ELR (cell line): ENCODE data around the gene SH3GL2.

Source experiments
- DNase-seq: peaks from one replicate; pipeline ENCODE4 v3.0.0-alpha.2; 2015; ENCODE audit warnings: low read depth

SH3GL2 gene

DNA sequence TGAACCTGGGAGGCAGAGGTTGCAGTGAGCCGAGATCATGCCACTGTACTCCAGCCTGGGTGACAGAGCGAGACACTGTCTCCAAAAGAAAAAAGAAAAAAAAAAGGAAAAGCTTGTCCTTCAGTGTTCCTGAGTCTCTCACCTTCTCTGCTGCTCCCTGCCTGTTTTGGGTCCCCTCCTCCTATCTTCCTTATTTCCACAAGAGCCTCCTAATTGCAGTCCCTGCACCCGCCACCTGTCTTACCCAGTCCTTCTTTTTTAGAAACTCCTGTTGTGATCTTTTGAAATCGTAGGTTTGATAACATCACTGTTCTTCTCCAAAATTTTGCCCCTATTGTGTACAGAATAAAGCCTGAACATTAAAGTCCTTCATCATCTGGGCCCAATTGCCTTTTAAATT is 234.9 kb downstream of the SH3GL2 start:
- DNase-seq: no peak

GRCh38 chr9:17816431-17817027 is 237.7 kb downstream of the SH3GL2 start:
- no peak for DNase-seq

DNA sequence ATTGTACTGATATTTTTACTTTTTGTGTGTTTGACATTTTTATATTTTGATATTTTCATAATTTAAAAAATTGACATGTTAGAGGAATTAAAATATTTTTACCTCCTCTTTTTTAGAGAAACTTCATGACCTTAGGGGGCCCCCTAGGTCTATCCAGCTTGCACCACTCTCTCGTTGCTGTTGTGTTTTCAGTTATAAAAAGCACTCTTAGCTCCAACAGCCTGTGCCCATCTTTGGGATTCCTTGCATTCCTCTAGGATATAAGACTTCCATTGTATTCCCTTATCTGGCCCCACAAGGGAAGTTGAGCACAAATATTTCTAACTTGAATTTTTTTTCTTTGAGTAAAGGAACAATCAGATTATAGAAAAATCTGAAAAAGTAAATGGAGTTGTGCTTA is 245.3 kb downstream of the SH3GL2 start:
- DNase-seq: no peak

- DNase-seq: no peak
Observed at GRCh38 chr9:17824616-17825264, 245.9 kb downstream of the SH3GL2 start.

GRCh38 chr9:17825265-17825659 is 246.4 kb downstream of the SH3GL2 start:
- no peak for DNase-seq

DNA sequence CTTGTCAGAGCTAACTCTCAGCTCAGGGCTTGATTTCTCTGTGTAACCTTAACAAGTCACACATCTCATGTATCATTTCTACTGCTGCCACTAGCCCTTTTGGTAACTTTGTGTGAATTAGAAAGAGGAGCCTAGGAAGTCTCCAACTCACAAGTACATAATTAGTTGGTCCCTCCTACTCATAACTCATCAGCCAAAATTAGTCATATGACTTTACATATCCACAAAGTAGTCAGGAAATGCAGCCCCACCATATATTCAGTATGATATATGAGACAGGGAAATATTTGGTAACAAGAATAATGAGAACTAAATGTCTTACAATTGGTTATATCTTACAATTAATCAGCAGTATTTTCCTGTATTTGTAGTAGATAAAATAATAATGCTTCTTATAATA is 250.2 kb downstream of the SH3GL2 start:
- no peak for DNase-seq

GRCh38 chr9:17829812-17830385 is 251.0 kb downstream of the SH3GL2 start:
- no peak for DNase-seq

DNA sequence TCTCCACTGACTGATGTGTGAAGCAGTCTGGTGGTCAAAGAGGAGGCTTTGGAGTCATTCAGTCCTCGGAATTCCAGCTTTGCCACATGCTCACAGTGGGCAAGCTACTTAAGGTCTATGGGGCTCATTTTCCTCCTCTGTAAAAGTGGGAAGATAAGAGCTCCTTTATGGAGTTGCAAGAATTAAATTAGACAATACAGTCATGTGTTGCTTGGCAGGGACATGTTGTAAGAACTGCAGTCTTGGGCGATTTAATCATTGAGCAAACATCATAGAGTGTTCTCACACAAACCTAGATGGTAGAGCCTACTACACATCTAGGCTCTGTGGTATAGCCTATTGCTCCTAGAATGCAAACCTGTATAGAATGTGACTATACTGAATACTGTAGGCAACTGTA is 253.9 kb downstream of the SH3GL2 start:
- DNase-seq: no peak

- DNase-seq: no peak
Observed at GRCh38 chr9:17833846-17834245, 255.0 kb downstream of the SH3GL2 start.

- DNase-seq: peak; percentile 18
Observed at GRCh38 chr9:17837965-17838364, 259.1 kb downstream of the SH3GL2 start.

DNA sequence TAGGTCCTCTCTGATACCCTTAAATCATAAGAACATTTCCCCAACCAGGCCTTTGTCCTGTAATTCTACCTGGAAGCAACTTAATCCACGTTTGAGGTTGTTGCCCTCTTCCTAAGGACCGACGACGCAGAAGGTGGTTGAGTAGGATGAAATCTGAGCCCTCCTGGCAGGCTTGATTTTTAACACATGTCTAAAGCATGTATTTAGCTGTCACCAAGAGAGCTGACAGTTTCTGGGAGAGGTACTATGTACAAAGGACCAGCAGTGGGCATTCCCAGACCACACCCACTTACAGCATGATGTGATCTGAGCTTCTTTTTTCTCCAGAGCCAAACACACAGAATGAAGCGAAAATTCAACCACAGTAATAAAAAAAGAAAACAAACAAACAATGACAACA is 260.9 kb downstream of the SH3GL2 start:
- no peak for DNase-seq

DNA sequence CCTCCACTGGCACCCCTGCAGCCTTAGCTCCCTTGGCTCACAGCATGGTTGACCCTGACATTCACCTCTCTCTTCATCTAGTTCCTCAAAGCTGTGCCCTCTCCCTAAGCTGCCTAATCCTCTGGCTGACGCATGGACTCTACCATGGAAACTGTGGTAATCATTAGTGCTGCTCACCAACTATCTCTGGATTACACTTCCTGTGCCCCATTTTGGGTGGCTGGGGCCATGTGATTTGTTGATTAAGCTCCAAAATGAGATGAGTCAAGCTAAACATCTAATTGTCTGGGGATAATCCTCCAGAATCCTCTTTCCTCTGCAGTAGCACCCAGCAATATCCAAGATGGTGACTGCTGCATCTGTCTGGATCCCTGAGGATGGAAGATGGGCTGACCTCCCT is 264.4 kb downstream of the SH3GL2 start:
- DNase-seq: no peak
